BLaER1 (cell line): Measurements from ENCODE around the gene KCNK13.

Experiments
- H3K27ac ChIP-seq: shearing (Covaris generic); formaldehyde crosslinking; 2 replicates; pipeline ENCODE4 v1.8.1; 2022
- H3K27me3 ChIP-seq: shearing (Covaris generic); formaldehyde crosslinking; 2 replicates; pipeline ENCODE4 v1.8.1; 2022
- H3K36me3 ChIP-seq: shearing (Covaris generic); formaldehyde crosslinking; 2 replicates; pipeline ENCODE4 v1.8.1; 2022
- H3K4me1 ChIP-seq: shearing (Covaris generic); formaldehyde crosslinking; 2 replicates; pipeline ENCODE4 v1.8.1; 2022
- H3K4me2 ChIP-seq: shearing (Covaris generic); formaldehyde crosslinking; 2 replicates; pipeline ENCODE4 v1.8.1; 2022
- H3K4me3 ChIP-seq: shearing (Covaris generic); formaldehyde crosslinking; 2 replicates; pipeline ENCODE4 v1.8.1; 2022
- H3K9ac ChIP-seq: shearing (Covaris generic); formaldehyde crosslinking; 2 replicates; pipeline ENCODE4 v1.8.1; 2022
- H3K9me3 ChIP-seq: shearing (Covaris generic); formaldehyde crosslinking; 2 replicates; pipeline ENCODE4 v1.8.1; 2022
- H4K20me1 ChIP-seq: shearing (Covaris generic); formaldehyde crosslinking; 2 replicates; pipeline ENCODE4 v1.8.1; 2022
- Cebpa-rat ChIP-seq: shearing (Covaris generic); IDR thresholded peaks from 2 replicates; pipeline ENCODE4 v1.8.1; 2022

KCNK13 gene

DNA sequence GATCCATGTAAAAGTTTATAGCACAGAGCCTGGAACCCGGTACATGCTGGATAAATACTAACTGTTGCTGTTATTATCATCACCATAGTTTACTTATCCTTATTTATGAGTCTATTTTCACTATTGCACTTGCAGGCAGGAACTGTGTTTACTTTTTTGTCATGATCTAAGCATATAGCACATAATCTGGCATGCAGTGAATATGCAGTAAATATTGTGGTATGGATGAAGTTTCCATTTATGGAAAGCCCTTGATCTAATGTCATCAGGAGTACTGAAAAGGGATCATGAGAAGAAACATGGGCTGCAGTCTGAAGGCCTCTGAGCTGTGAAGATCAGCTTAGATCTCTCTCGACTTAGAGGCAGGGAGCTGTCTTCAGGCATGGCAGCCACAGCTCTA, 91.6 kb downstream of the KCNK13 start:
- Histone ChIP-seq H3K27me3 (no peaks in the 10 kb centered on the region), H3K9me3 (peaks cover 12% of the 10 kb centered on the region), H3K27ac (no peak overlapping the region), H3K4me1 (no peaks in the 10 kb centered on the region), H4K20me1 (no peaks in the 10 kb centered on the region), H3K36me3 (no peaks in the 10 kb centered on the region), H3K9ac (no peak overlapping the region), H3K4me3 (no peak overlapping the region), H3K4me2 (no peak overlapping the region)
- TF ChIP-seq Cebpa-rat = no peak

DNA sequence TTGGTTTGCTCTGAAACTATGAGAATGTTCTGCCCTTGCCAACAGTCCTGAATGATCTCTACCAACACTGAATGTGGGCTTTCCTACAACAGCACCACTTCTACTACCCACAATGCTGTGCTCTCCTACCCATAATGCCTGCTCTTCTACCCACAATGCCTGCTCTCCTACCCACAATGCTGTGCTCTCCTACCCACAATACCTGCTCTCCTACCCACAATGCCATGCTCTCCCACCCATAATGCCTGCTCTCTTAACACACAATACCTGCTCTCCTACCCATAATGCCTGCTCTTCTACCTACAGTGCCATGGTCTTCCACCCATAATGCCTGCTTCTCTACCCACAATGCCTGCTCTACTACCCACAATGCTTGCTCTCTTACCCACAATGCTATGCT, 92.3 kb downstream of the KCNK13 start:
- H3K9me3 ChIP-seq = peaks cover 12% of the 10 kb centered on the region
- H3K27ac ChIP-seq = no peak overlapping the region
- no peak for TF ChIP-seq Cebpa-rat
- no peaks in the 10 kb centered on the region for H3K36me3 ChIP-seq
- no peak overlapping the region for H3K4me2 ChIP-seq
- H3K27me3 ChIP-seq = no peaks in the 10 kb centered on the region
- no peaks in the 10 kb centered on the region for H4K20me1 ChIP-seq
- H3K4me3 ChIP-seq = no peak overlapping the region
- H3K4me1 ChIP-seq = no peaks in the 10 kb centered on the region
- no peak overlapping the region for H3K9ac ChIP-seq

GRCh38 chr14:90159146-90159545, 97.4 kb downstream of the KCNK13 start:
- TF ChIP-seq Cebpa-rat = no peak
- no peaks in the 10 kb centered on the region for H3K4me1 ChIP-seq
- no peak overlapping the region for H3K4me2 ChIP-seq
- H3K4me3 ChIP-seq = no peak overlapping the region
- H4K20me1 ChIP-seq = no peaks in the 10 kb centered on the region
- H3K27ac ChIP-seq = no peak overlapping the region
- H3K27me3 ChIP-seq = no peaks in the 10 kb centered on the region
- no peaks in the 10 kb centered on the region for H3K36me3 ChIP-seq
- H3K9me3 ChIP-seq = peaks cover 4% of the 10 kb centered on the region
- no peak overlapping the region for H3K9ac ChIP-seq

- Histone ChIP-seq H3K27ac (no peak overlapping the region), H3K4me3 (no peak overlapping the region)
- TF ChIP-seq Cebpa-rat = no peak
Measured at GRCh38 chr14:90159688-90160087, 97.9 kb downstream of the KCNK13 start.

GRCh38 chr14:90161129-90161528, 99.3 kb downstream of the KCNK13 start:
- Histone ChIP-seq H3K4me2 (no peak overlapping the region), H3K9ac (no peak overlapping the region), H3K27me3 (no peaks in the 10 kb centered on the region), H3K9me3 (peaks cover 9% of the 10 kb centered on the region; the same call in 1 of the 2 replicates), H3K36me3 (no peaks in the 10 kb centered on the region), H3K27ac (no peak overlapping the region), H3K4me3 (no peak overlapping the region), H3K4me1 (no peaks in the 10 kb centered on the region), H4K20me1 (no peaks in the 10 kb centered on the region)
- TF ChIP-seq Cebpa-rat = no peak

More at GRCh38 chr14:90159688-90160087, 97.9 kb downstream of the KCNK13 start:
- H3K9me3 ChIP-seq = 0 out of 2 replicates have a peak, but pooled peaks cover under 1% of the 10 kb centered on the region
- H3K4me2 ChIP-seq = no peak overlapping the region
- no peaks in the 10 kb centered on the region for H3K36me3 ChIP-seq
- H3K27me3 ChIP-seq = no peaks in the 10 kb centered on the region
- H4K20me1 ChIP-seq = no peaks in the 10 kb centered on the region
- no peak overlapping the region for H3K9ac ChIP-seq
- H3K4me1 ChIP-seq = no peaks in the 10 kb centered on the region

GRCh38 chr14:90168425-90169105, 106.8 kb downstream of the KCNK13 start:
- Histone ChIP-seq H3K9ac (no peak overlapping the region), H3K36me3 (no peaks in the 10 kb centered on the region), H3K9me3 (peaks cover 9% of the 10 kb centered on the region; the same call in 1 of the 2 replicates), H3K27me3 (no peaks in the 10 kb centered on the region), H3K4me2 (no peak overlapping the region), H3K4me3 (no peak overlapping the region), H3K27ac (no peak overlapping the region), H3K4me1 (no peaks in the 10 kb centered on the region), H4K20me1 (no peaks in the 10 kb centered on the region)
- TF ChIP-seq Cebpa-rat = no peak

- no peaks in the 10 kb centered on the region for H4K20me1 ChIP-seq
- H3K9ac ChIP-seq = no peak overlapping the region
- TF ChIP-seq Cebpa-rat = no peak
- no peak overlapping the region for H3K4me2 ChIP-seq
- H3K36me3 ChIP-seq = no peaks in the 10 kb centered on the region
- H3K9me3 ChIP-seq = peaks cover 6% of the 10 kb centered on the region; the same call in 1 of the 2 replicates
- no peak overlapping the region for H3K27ac ChIP-seq
- no peaks in the 10 kb centered on the region for H3K27me3 ChIP-seq
- no peaks in the 10 kb centered on the region for H3K4me1 ChIP-seq
- no peak overlapping the region for H3K4me3 ChIP-seq
Measured at GRCh38 chr14:90175631-90176030, 113.8 kb downstream of the KCNK13 start.

DNA sequence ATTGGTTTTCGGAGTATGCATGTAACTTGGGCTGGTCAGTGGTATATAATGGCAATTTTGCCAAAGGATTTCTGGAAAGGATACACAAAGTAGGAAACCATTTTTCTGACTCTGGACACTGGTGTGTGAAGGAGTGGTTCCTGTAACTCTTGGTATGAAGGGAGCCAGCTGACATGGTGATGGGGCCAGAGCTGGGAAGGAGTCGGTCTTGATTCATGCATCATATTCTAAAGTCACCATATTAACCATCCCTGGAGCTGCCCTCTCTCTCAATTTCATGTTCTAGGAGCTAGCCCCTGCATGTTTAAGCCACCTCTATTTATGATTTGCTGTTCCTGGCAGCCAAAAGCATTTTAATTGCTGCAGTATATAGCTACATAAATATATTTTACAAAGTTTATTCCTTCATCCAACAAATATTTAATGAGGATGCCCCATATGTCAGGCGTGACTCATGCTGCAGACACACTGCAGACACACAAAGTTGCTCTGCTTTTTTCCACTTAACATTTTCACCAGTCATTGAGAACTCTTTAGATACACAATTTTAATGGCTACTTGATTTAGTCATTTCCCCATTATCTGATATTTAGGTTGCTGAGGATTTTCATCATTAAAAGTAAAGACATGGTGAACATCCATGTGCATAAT, 115.9 kb downstream of the KCNK13 start:
- peaks cover 6% of the 10 kb centered on the region; the same call in 1 of the 2 replicates for H3K9me3 ChIP-seq
- H3K27me3 ChIP-seq = no peaks in the 10 kb centered on the region
- H3K27ac ChIP-seq = no peak overlapping the region
- H4K20me1 ChIP-seq = no peaks in the 10 kb centered on the region
- H3K36me3 ChIP-seq = no peaks in the 10 kb centered on the region
- TF ChIP-seq Cebpa-rat = no peak
- H3K4me3 ChIP-seq = no peak overlapping the region
- H3K9ac ChIP-seq = no peak overlapping the region
- no peak overlapping the region for H3K4me2 ChIP-seq
- H3K4me1 ChIP-seq = no peaks in the 10 kb centered on the region

GRCh38 chr14:90179357-90179756, 117.6 kb downstream of the KCNK13 start:
- Histone ChIP-seq H3K36me3 (no peaks in the 10 kb centered on the region), H3K4me2 (no peak overlapping the region), H4K20me1 (no peaks in the 10 kb centered on the region), H3K9me3 (no peaks in the 10 kb centered on the region), H3K27ac (no peak overlapping the region), H3K9ac (no peak overlapping the region), H3K4me1 (no peaks in the 10 kb centered on the region), H3K27me3 (no peaks in the 10 kb centered on the region), H3K4me3 (no peak overlapping the region)
- no peak for TF ChIP-seq Cebpa-rat
